HCEC 1CT (cell line): ENCODE results near the gene CCDC191.

Source experiments
- DNase-seq: peaks from one replicate; pipeline ENCODE4 v3.0.0-alpha.2; 2017

CCDC191 gene

GRCh38 chr3:113952921-113953320, 103.4 kb downstream of the CCDC191 start:
- no peak for DNase-seq

GRCh38 chr3:113948015-113948917, 108.1 kb downstream of the CCDC191 start:
- no peak for DNase-seq

GRCh38 chr3:113947372-113948014, 108.8 kb downstream of the CCDC191 start, which contains the start of gene ZDHHC23:
TSS of gene ZDHHC23 (plus strand) at chr3:113948013. CDS start at chr3:113948803, 790 bp downstream.
- peak; percentile 19 for DNase-seq

- no peak for DNase-seq
Measured at GRCh38 chr3:113946831-113947230, 109.5 kb downstream of the CCDC191 start.

- DNase-seq = no peak
Measured at GRCh38 chr3:113927556-113927955, 128.8 kb downstream of the CCDC191 start.

- DNase-seq = peak; percentile 55
Measured at GRCh38 chr3:113914646-113915045, 141.7 kb downstream of the CCDC191 start.
